IMR-90 (cell line): ENCODE data around the gene TGFA. TPM values are rescaled to one million over a fixed set of nuclear protein-coding genes. Genes with fewer than 3 reads are reported as not detected.

ENCODE experiments used
- ATAC-seq: fragments of 200-7000 bp; cut with Tn5 transposase; 2 replicates; pipeline ENCODE4 v1.9.1; 2020; ENCODE audit warnings: low read depth, mild to moderate bottlenecking, moderate library complexity
- BruUV-seq: library from RNA; stranded (reverse); fragments of 400-500 nt; replicated peaks from 2 replicates; lab custom pipeline; 2021; lab: Mats Ljungman, UMichigan
- CTCF ChIA-PET: fragments of 300-600 bp; formaldehyde crosslinking; extraction: SDS; loops from one replicate; lab custom pipeline; 2021; ENCODE audit warnings: antibody characterized with exemption; lab: Yijun Ruan, JAX
- POLR2A ChIA-PET: fragments of 300-600 bp; sonication (Branson Sonifier 250); formaldehyde crosslinking; loops from one replicate; lab custom pipeline; 2022; ENCODE audit warnings: antibody characterized with exemption; ENCODE audit not compliant: unreplicated experiment; lab: Charles Lee
- DNase-seq: peaks from one replicate; pipeline ENCODE4 v3.0.0; 2013
- H2AFZ ChIP-seq: replicated peaks from 2 replicates; pipeline ENCODE3; 2013; ENCODE audit warnings: low read length, mild to moderate bottlenecking; ENCODE audit not compliant: poor library complexity
- H2AK5ac ChIP-seq: 2 replicates; pipeline ENCODE4 v1.6.1; 2013; ENCODE audit warnings: low read depth, low read length, inconsistent platforms
- H2AK9ac ChIP-seq: replicated peaks from 2 replicates; pipeline ENCODE3; 2013; ENCODE audit warnings: mild to moderate bottlenecking, low read depth, low read length, moderate library complexity; ENCODE audit not compliant: poor library complexity
- H2BK120ac ChIP-seq: 2 replicates; pipeline ENCODE4 v1.6.1; 2013; ENCODE audit warnings: low read depth, low read length, inconsistent platforms
- H2BK15ac ChIP-seq: 3 replicates; pipeline ENCODE4 v1.6.1; 2013; ENCODE audit warnings: low read depth, low read length, inconsistent platforms
- H2BK20ac ChIP-seq: 2 replicates; pipeline ENCODE4 v1.6.1; 2013; ENCODE audit warnings: low read depth, mild to moderate bottlenecking, inconsistent platforms, low read length, moderate library complexity
- H2BK5ac ChIP-seq: 2 replicates; pipeline ENCODE4 v1.6.1; 2013; ENCODE audit warnings: mild to moderate bottlenecking, low read depth, low read length, inconsistent platforms; ENCODE audit not compliant: poor library complexity, severe bottlenecking
- H3K14ac ChIP-seq: replicated peaks from 2 replicates; pipeline ENCODE4 v1.6.1; 2013; ENCODE audit warnings: low read depth, low read length, inconsistent platforms
- H3K18ac ChIP-seq: 2 replicates; pipeline ENCODE4 v1.6.1; 2013; ENCODE audit warnings: low read depth, low read length, control low read depth
- H3K23ac ChIP-seq: 2 replicates; pipeline ENCODE4 v1.6.1; 2013; ENCODE audit warnings: low read depth, low read length, inconsistent platforms
- H3K27ac ChIP-seq: 2 replicates; pipeline ENCODE4 v1.5.1; 2013; ENCODE audit warnings: mild to moderate bottlenecking, control low read depth, low read length; ENCODE audit not compliant: insufficient read depth
- H3K27me3 ChIP-seq: 2 replicates; pipeline ENCODE4 v1.6.1; 2013; ENCODE audit warnings: low read length; ENCODE audit not compliant: control insufficient read depth, insufficient read depth
- H3K36me3 ChIP-seq: 2 replicates; pipeline ENCODE4 v1.6.1; 2013; ENCODE audit warnings: low read length, mixed read lengths; ENCODE audit not compliant: control insufficient read depth, insufficient read depth
- H3K4ac ChIP-seq: 2 replicates; pipeline ENCODE4 v1.6.1; 2013; ENCODE audit warnings: low read depth, low read length, inconsistent platforms
- H3K4me1 ChIP-seq: 2 replicates; pipeline ENCODE4 v1.6.1; 2013; ENCODE audit warnings: low read length, mixed read lengths; ENCODE audit not compliant: control insufficient read depth, insufficient read depth
- H3K4me2 ChIP-seq: 2 replicates; pipeline ENCODE4 v1.6.1; 2013; ENCODE audit warnings: low read depth, mild to moderate bottlenecking, control low read depth, low read length, moderate library complexity
- H3K4me3 ChIP-seq: 2 replicates; pipeline ENCODE4 v1.5.1; 2013; ENCODE audit warnings: low read depth, mild to moderate bottlenecking, control low read depth, low read length, moderate library complexity; ENCODE audit not compliant: insufficient read depth
- H3K56ac ChIP-seq: 2 replicates; pipeline ENCODE4 v1.6.1; 2013; ENCODE audit warnings: low read length, inconsistent platforms; ENCODE audit not compliant: insufficient read depth; ENCODE audit errors: extremely low read depth
- H3K79me1 ChIP-seq, 2 experiments: 2 replicates each; pipeline ENCODE4 v1.6.1; 2013; ENCODE audit warnings: low read length in 2 of 2, inconsistent platforms in 1 of 2, low read depth in 1 of 2
- H3K9ac ChIP-seq: 2 replicates; pipeline ENCODE4 v1.6.1; 2013; ENCODE audit warnings: low read depth, low read length, control low read depth
- H3K9me1 ChIP-seq: 2 replicates; pipeline ENCODE4 v1.6.1; 2013; ENCODE audit warnings: low read length, inconsistent platforms; ENCODE audit not compliant: insufficient read depth
- H3K9me3 ChIP-seq: 2 replicates; pipeline ENCODE4 v1.6.1; 2013; ENCODE audit warnings: low read length; ENCODE audit not compliant: control insufficient read depth, insufficient read depth
- H4K20me1 ChIP-seq: 2 replicates; pipeline ENCODE4 v1.6.1; 2013; ENCODE audit warnings: low read length, inconsistent platforms; ENCODE audit not compliant: insufficient read depth
- H4K5ac ChIP-seq: 2 replicates; pipeline ENCODE4 v1.6.1; 2013; ENCODE audit warnings: mild to moderate bottlenecking, low read depth, low read length, control low read depth
- H4K8ac ChIP-seq, 2 experiments: 2 replicates each; pipeline ENCODE4 v1.6.1; 2013; ENCODE audit warnings: low read depth in 2 of 2, low read length in 2 of 2, control low read depth in 1 of 2, inconsistent platforms in 1 of 2
- H4K91ac ChIP-seq: 2 replicates; pipeline ENCODE4 v1.6.1; 2013; ENCODE audit warnings: low read depth, low read length, inconsistent platforms; ENCODE audit not compliant: insufficient read depth
- BHLHE40 ChIP-seq: fragments of 150-350 bp; IDR thresholded peaks from 2 replicates; pipeline ENCODE4 v1.6.1; 2016; ENCODE audit warnings: mild to moderate bottlenecking, low read depth, low read length
- CHD1 ChIP-seq: IDR thresholded peaks from 2 replicates; pipeline ENCODE4 v1.6.1; 2012; ENCODE audit warnings: low read depth, low read length, improper control_type of control experiment
- MAFK ChIP-seq: IDR thresholded peaks from 2 replicates; pipeline ENCODE4 v1.6.1; 2012; ENCODE audit warnings: low read depth, low read length, improper control_type of control experiment
- MXI1 ChIP-seq: IDR thresholded peaks from 2 replicates; pipeline ENCODE4 v1.6.1; 2012; ENCODE audit warnings: low read depth, mild to moderate bottlenecking, low read length, moderate library complexity, borderline replicate concordance
- POLR2A ChIP-seq: IDR thresholded peaks from 2 replicates; pipeline ENCODE4 v1.6.1; 2012; ENCODE audit warnings: mild to moderate bottlenecking, low read depth, low read length
- RCOR1 ChIP-seq: IDR thresholded peaks from 2 replicates; pipeline ENCODE4 v1.6.1; 2012; ENCODE audit warnings: mild to moderate bottlenecking, low read length, improper control_type of control experiment; ENCODE audit not compliant: insufficient replicate concordance
- RFX5 ChIP-seq: IDR thresholded peaks from 2 replicates; pipeline ENCODE4 v1.8.0; 2012; ENCODE audit warnings: low read depth, mild to moderate bottlenecking, low read length, moderate library complexity
- WGBS, 2 experiments: methylation state at CpG; one replicate each; pipeline versions ENCODE4 v1.1.5 to v1.1.7; 2013; ENCODE audit warnings: missing lambda C conversion rate in 2 of 2; ENCODE audit not compliant: insufficient read length in 1 of 2; ENCODE audit errors: extremely low coverage in 2 of 2; 5-methylcytosine and 5-hydroxymethylcytosine counted together
- dilution Hi-C: fragments of 300-500 bp; cut with HindIII; formaldehyde crosslinking; loops from one replicate; pipeline ENCODE4 v1.14.3; 2018; ENCODE audit warnings: low sequenced_read_pairs; ENCODE audit not compliant: unreplicated experiment
- in situ Hi-C: fragments of 300-500 bp; cut with MboI; formaldehyde crosslinking; loops from 3 replicates; pipeline ENCODE4 v1.14.3; 2019; ENCODE audit warnings: low sequenced_read_pairs, inconsistent platforms, mixed read lengths
- intact Hi-C: fragments of 100-400 bp; cut with micrococcal nuclease; formaldehyde crosslinking; loops from 2 replicates; pipeline ENCODE4 v1.10.0; 2022
- polyA plus RNA-seq, 3 experiments: library from polyadenylated mRNA; depleted of rRNA; stranded (reverse); fragments of >200 nt; gene quantifications; 2 replicates each; pipeline ENCODE4 v1.2.3, GENCODE V29; 2012; ENCODE audit warnings: low replicate concordance in 1 of 3
- total RNA-seq: library from RNA; depleted of rRNA; stranded (reverse); fragments of >200 nt; gene quantifications from 2 replicates; pipeline ENCODE4 v1.2.3, GENCODE V29; 2012
- TF ChIP-seq, protein P1 (sequence below): fragments of 150-350 bp; IDR thresholded peaks from 2 replicates; pipeline ENCODE4 v1.6.1; 2016; ENCODE audit warnings: low read depth, mild to moderate bottlenecking, low read length, moderate library complexity, borderline replicate concordance
- TF ChIP-seq, protein P2 (sequence below): fragments of 150-350 bp; IDR thresholded peaks from 2 replicates; pipeline ENCODE4 v1.6.1; 2017; ENCODE audit warnings: mild to moderate bottlenecking, antibody characterized with exemption, low read length, low read depth

TGFA gene
- total and polyA plus RNA-seq, 2 of the 4 experiments (the other 2 are of a cell fraction) = not detected

DNA sequence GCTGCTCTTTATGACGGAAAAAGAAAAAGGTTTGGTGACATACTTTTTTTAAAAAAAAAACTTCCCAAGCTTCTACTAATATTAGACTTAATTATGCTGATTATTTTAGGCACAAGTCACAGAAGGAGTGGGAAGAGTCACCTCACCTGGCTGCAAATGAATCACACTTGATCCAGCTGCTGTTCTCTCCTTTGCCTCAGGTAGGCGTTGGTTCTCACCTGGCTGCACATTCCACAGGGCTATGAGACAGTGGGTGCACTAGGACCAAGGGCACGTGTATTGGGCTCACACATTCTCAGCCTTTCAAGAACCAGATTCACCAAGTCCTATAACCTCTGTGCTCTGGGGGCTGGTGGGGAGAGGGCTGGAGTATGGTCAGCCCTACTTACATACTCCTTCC is 93.3 kb downstream of the TGFA start:
- Histone ChIP-seq H3K18ac (no peak overlapping the region), H2AK5ac (no peak overlapping the region), H3K9ac (no peak overlapping the region), H3K4me2 (no peak overlapping the region), H3K56ac (no peak overlapping the region), H3K4me1 (no peaks in the 10 kb centered on the region), H4K8ac (no peak overlapping the region), H3K23ac (no peak overlapping the region), H3K27ac (no peak overlapping the region), H3K36me3 (no peaks in the 10 kb centered on the region), H4K5ac (no peak overlapping the region), H3K9me1 (no peaks in the 10 kb centered on the region), H3K4me3 (no peak overlapping the region), H3K79me1 (no peaks in the 10 kb centered on the region), H2BK5ac (no peak overlapping the region), H2BK15ac (no peak overlapping the region), H4K20me1 (no peaks in the 10 kb centered on the region), H2BK120ac (no peak overlapping the region), H2AK9ac (no peak overlapping the region), H2BK20ac (no peak overlapping the region), H3K14ac (no peak overlapping the region), H3K27me3 (peaks cover 10% of the 10 kb centered on the region), H4K91ac (no peak overlapping the region), H3K4ac (no peak overlapping the region), H2AFZ (no peak overlapping the region), H3K9me3 (no peaks in the 10 kb centered on the region)
- no CpG with 5 or more reads among the region's 3 CpGs for WGBS, 2 experiments
- ChIA-PET POLR2A (no interaction called here), CTCF (no interaction called here)
- DNase-seq (no peak), ATAC-seq (no peak)
- TF ChIP-seq CHD1 (no peak), RCOR1 (no peak), BHLHE40 (no peak), POLR2A (no peak), MXI1 (no peak), RFX5 (no peak), MAFK (no peak)
- TF ChIP-seq, protein P1, sequence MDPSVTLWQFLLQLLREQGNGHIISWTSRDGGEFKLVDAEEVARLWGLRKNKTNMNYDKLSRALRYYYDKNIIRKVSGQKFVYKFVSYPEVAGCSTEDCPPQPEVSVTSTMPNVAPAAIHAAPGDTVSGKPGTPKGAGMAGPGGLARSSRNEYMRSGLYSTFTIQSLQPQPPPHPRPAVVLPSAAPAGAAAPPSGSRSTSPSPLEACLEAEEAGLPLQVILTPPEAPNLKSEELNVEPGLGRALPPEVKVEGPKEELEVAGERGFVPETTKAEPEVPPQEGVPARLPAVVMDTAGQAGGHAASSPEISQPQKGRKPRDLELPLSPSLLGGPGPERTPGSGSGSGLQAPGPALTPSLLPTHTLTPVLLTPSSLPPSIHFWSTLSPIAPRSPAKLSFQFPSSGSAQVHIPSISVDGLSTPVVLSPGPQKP = no peak
- TF ChIP-seq, protein P2, sequence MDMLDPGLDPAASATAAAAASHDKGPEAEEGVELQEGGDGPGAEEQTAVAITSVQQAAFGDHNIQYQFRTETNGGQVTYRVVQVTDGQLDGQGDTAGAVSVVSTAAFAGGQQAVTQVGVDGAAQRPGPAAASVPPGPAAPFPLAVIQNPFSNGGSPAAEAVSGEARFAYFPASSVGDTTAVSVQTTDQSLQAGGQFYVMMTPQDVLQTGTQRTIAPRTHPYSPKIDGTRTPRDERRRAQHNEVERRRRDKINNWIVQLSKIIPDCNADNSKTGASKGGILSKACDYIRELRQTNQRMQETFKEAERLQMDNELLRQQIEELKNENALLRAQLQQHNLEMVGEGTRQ = no peak
- dilution Hi-C loops (no loop called here), intact Hi-C loops (no loop called here), in situ Hi-C loops (no loop called here)
- BruUV-seq = no TSS peak
